Measurements from ENCODE around the gene ICAM1.

The ICAM1 gene

GRCh38 chr19:10316229-10317044 lies 45.5 kb downstream of the ICAM1 start:
- no peak overlapping the region for H3K4me3 ChIP-seq (ENCODE audit: insufficient read length, low read depth)
- peak overlapping the region; percentile 99 for H3K9ac ChIP-seq (ENCODE audit: insufficient read length, low read depth)
- peaks cover 6% of the 10 kb centered on the region for H3K4me1 ChIP-seq (ENCODE audit: insufficient read depth, insufficient read length)
- H3K9me3 ChIP-seq (ENCODE audit: insufficient read depth, low read length), result no peaks in the 10 kb centered on the region
- no peaks in the 10 kb centered on the region for H3K27me3 ChIP-seq (ENCODE audit: insufficient read depth, insufficient read length)
- TF ChIP-seq ZNF274 (IDR thresholded peaks at IDR 0.05; ENCODE audit: low read depth, low read length) (no peak), YY1 (IDR thresholded peaks at IDR 0.05; ENCODE audit: insufficient read depth, insufficient read length) (no peak), SUZ12 (IDR thresholded peaks at IDR 0.05; ENCODE audit: extremely low read depth, insufficient read depth, insufficient read length) (no peak)
- no peak for DNase-seq (ENCODE audit: low read depth, low spot score)
- peaks cover 66% of the 10 kb centered on the region for H3K36me3 ChIP-seq (ENCODE audit: insufficient read depth, insufficient read length, low read length)

GRCh38 chr19:10317045-10317856 lies 46.3 kb downstream of the ICAM1 start:
- no peaks in the 10 kb centered on the region for H3K9me3 ChIP-seq (ENCODE audit: insufficient read depth, low read length)
- peaks cover 8% of the 10 kb centered on the region for H3K4me1 ChIP-seq (ENCODE audit: insufficient read depth, insufficient read length)
- H3K36me3 ChIP-seq (ENCODE audit: insufficient read depth, insufficient read length, low read length), result peaks cover 71% of the 10 kb centered on the region
- H3K27me3 ChIP-seq (ENCODE audit: insufficient read depth, insufficient read length), result no peaks in the 10 kb centered on the region
- peak overlapping the region; percentile 21 for H3K9ac ChIP-seq (ENCODE audit: insufficient read length, low read depth)
- DNase-seq (ENCODE audit: low read depth, low spot score), result no peak
- no peak for TF ChIP-seq YY1 (IDR thresholded peaks at IDR 0.05; ENCODE audit: insufficient read depth, insufficient read length)
- no peak for TF ChIP-seq ZNF274 (IDR thresholded peaks at IDR 0.05; ENCODE audit: low read depth, low read length)
- no peak for TF ChIP-seq SUZ12 (IDR thresholded peaks at IDR 0.05; ENCODE audit: extremely low read depth, insufficient read depth, insufficient read length)
- H3K4me3 ChIP-seq (ENCODE audit: insufficient read length, low read depth), result no peak overlapping the region

- H3K9ac ChIP-seq (ENCODE audit: insufficient read length, low read depth), result no peak overlapping the region
- H3K36me3 ChIP-seq (ENCODE audit: insufficient read depth, insufficient read length, low read length), result peaks cover 76% of the 10 kb centered on the region
- TF ChIP-seq SUZ12 (IDR thresholded peaks at IDR 0.05; ENCODE audit: extremely low read depth, insufficient read depth, insufficient read length), result no peak
- no peak for TF ChIP-seq YY1 (IDR thresholded peaks at IDR 0.05; ENCODE audit: insufficient read depth, insufficient read length)
- TF ChIP-seq ZNF274 (IDR thresholded peaks at IDR 0.05; ENCODE audit: low read depth, low read length), result no peak
- no peaks in the 10 kb centered on the region for H3K27me3 ChIP-seq (ENCODE audit: insufficient read depth, insufficient read length)
- no peaks in the 10 kb centered on the region for H3K9me3 ChIP-seq (ENCODE audit: insufficient read depth, low read length)
- peaks cover 10% of the 10 kb centered on the region for H3K4me1 ChIP-seq (ENCODE audit: insufficient read depth, insufficient read length)
- H3K4me3 ChIP-seq (ENCODE audit: insufficient read length, low read depth), result no peak overlapping the region
- DNase-seq (ENCODE audit: low read depth, low spot score), result no peak
Observed at GRCh38 chr19:10317857-10318462, 47.0 kb downstream of the ICAM1 start.

- peaks cover 78% of the 10 kb centered on the region for H3K36me3 ChIP-seq (ENCODE audit: insufficient read depth, insufficient read length, low read length)
Observed at GRCh38 chr19:10318807-10319682, 48.1 kb downstream of the ICAM1 start.

GRCh38 chr19:10320602-10321416 lies 49.9 kb downstream of the ICAM1 start:
- H3K9me3 ChIP-seq (ENCODE audit: insufficient read depth, low read length), result no peaks in the 10 kb centered on the region
- peaks cover 12% of the 10 kb centered on the region for H3K4me1 ChIP-seq (ENCODE audit: insufficient read depth, insufficient read length)
- no peaks in the 10 kb centered on the region for H3K27me3 ChIP-seq (ENCODE audit: insufficient read depth, insufficient read length)
- TF ChIP-seq SUZ12 (IDR thresholded peaks at IDR 0.05; ENCODE audit: extremely low read depth, insufficient read depth, insufficient read length) (no peak), YY1 (IDR thresholded peaks at IDR 0.05; ENCODE audit: insufficient read depth, insufficient read length) (no peak)
- H3K9ac ChIP-seq (ENCODE audit: insufficient read length, low read depth), result no peak overlapping the region
- peaks cover 91% of the 10 kb centered on the region for H3K36me3 ChIP-seq (ENCODE audit: insufficient read depth, insufficient read length, low read length)
- no peak overlapping the region for H3K4me3 ChIP-seq (ENCODE audit: insufficient read length, low read depth)
- no peak for DNase-seq (ENCODE audit: low read depth, low spot score)

More at GRCh38 chr19:10318807-10319682, 48.1 kb downstream of the ICAM1 start:
- H3K9me3 ChIP-seq (ENCODE audit: insufficient read depth, low read length), result no peaks in the 10 kb centered on the region
- no peak for DNase-seq (ENCODE audit: low read depth, low spot score)
- TF ChIP-seq ZNF274 (IDR thresholded peaks at IDR 0.05; ENCODE audit: low read depth, low read length) (no peak), YY1 (IDR thresholded peaks at IDR 0.05; ENCODE audit: insufficient read depth, insufficient read length) (no peak), SUZ12 (IDR thresholded peaks at IDR 0.05; ENCODE audit: extremely low read depth, insufficient read depth, insufficient read length) (no peak)
- no peaks in the 10 kb centered on the region for H3K27me3 ChIP-seq (ENCODE audit: insufficient read depth, insufficient read length)
- no peak overlapping the region for H3K9ac ChIP-seq (ENCODE audit: insufficient read length, low read depth)
- H3K4me3 ChIP-seq (ENCODE audit: insufficient read length, low read depth), result no peak overlapping the region
- peaks cover 12% of the 10 kb centered on the region for H3K4me1 ChIP-seq (ENCODE audit: insufficient read depth, insufficient read length)

GRCh38 chr19:10321417-10321797 lies 50.5 kb downstream of the ICAM1 start:
- Histone ChIP-seq H3K9me3 (ENCODE audit: insufficient read depth, low read length) (no peaks in the 10 kb centered on the region), H3K4me3 (ENCODE audit: insufficient read length, low read depth) (no peak overlapping the region), H3K9ac (ENCODE audit: insufficient read length, low read depth) (no peak overlapping the region), H3K4me1 (ENCODE audit: insufficient read depth, insufficient read length) (peaks cover 9% of the 10 kb centered on the region), H3K27me3 (ENCODE audit: insufficient read depth, insufficient read length) (no peaks in the 10 kb centered on the region), H3K36me3 (ENCODE audit: insufficient read depth, insufficient read length, low read length) (peaks cover 91% of the 10 kb centered on the region)
- TF ChIP-seq YY1 (IDR thresholded peaks at IDR 0.05; ENCODE audit: insufficient read depth, insufficient read length) (no peak), SUZ12 (IDR thresholded peaks at IDR 0.05; ENCODE audit: extremely low read depth, insufficient read depth, insufficient read length) (no peak), ZNF274 (IDR thresholded peaks at IDR 0.05; ENCODE audit: low read depth, low read length) (no peak)
- DNase-seq (ENCODE audit: low read depth, low spot score), result no peak
